Measurements from ENCODE around the gene GNPTG. TPM values are rescaled to one million over a fixed set of nuclear protein-coding genes. Genes with fewer than 3 reads are reported as not detected.

GNPTG gene
- total RNA-seq, 1 donor: 26.3 TPM

DNA sequence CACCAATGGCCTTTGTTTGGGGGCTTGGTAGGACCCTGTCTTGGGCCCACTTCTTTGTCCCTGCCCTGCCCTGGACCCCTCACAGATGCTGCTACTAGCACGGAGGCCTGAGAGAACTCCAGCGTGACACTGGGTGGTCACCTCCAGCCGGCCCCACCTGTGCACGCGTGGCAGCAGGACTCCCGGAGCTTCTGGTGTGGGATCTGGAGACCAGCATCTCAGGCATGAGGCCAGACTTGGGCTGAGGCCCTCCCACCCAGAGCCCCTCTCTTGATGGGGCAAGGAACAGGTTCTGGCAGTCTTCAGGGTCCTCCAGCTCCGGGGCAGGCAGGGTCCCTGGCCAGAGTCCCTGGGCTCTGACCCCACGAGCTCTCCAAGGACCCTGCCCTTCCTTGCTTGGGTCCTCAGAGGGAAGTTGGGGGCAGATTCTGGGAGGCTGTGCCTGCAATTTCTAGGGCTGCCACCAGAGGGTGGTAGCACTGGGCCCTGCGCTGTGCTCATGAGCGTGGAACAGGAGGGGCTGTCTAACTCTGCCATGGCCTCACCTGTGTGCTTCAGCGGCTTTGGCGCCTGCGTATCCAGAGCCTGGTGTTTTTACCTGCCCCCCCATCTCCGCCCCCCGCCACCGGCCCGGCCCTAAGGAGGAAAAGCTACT lies 21.3 kb upstream of the GNPTG start:
- TF ChIP-seq, protein P1, sequence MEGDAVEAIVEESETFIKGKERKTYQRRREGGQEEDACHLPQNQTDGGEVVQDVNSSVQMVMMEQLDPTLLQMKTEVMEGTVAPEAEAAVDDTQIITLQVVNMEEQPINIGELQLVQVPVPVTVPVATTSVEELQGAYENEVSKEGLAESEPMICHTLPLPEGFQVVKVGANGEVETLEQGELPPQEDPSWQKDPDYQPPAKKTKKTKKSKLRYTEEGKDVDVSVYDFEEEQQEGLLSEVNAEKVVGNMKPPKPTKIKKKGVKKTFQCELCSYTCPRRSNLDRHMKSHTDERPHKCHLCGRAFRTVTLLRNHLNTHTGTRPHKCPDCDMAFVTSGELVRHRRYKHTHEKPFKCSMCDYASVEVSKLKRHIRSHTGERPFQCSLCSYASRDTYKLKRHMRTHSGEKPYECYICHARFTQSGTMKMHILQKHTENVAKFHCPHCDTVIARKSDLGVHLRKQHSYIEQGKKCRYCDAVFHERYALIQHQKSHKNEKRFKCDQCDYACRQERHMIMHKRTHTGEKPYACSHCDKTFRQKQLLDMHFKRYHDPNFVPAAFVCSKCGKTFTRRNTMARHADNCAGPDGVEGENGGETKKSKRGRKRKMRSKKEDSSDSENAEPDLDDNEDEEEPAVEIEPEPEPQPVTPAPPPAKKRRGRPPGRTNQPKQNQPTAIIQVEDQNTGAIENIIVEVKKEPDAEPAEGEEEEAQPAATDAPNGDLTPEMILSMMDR (IDR thresholded peaks at IDR 0.05; ENCODE audit: insufficient read depth, low read depth, low read length): peak; percentile 32
- DNase-seq (ENCODE audit: low read depth): no peak
- H3K4me3 ChIP-seq (ENCODE audit: low read depth, low read length): no peak overlapping the region

DNA sequence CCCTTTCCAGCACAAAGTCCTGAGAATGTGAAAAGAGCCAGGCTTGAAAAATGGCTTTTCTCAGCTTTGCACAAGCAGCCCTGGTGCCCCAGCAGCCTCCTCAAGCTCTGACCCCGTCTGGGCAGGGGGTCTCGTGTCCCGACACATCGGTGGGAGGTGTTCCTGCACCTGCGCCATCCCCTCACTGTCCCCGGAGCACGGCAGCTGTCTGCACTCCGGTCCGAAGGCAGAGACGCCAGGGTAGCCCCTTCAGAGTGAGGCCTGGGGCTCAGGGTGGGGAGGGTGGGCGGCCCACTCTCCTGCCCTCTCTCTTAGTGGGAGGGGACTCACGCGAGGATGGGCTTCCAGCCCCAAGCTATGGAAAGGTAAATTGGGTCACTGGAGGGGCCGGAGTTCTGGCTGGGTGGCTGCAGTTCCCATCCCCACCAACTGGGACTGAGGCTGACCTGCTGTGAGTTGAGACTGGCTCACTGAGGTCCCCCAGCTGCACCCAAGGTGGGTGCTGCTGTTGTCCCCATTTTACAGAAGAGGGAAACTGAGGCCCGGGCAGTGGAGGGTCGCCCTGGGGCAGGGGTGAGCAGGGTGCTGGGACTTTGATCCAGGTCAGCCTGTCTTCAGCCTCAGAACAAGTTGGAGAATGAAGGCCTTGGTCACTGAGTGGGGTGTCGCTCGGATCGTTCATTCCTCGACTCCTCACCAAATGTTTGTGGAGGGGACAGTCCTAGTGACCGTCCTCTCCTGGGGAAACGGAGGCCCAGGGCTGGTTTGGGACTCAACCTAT lies 20.6 kb upstream of the GNPTG start:
- H3K4me3 ChIP-seq (ENCODE audit: low read depth, low read length): peak overlapping the region; percentile 23
- no peak for DNase-seq (ENCODE audit: low read depth)
- TF ChIP-seq, protein P1 (IDR thresholded peaks at IDR 0.05; ENCODE audit: insufficient read depth, low read depth, low read length): no peak

DNA sequence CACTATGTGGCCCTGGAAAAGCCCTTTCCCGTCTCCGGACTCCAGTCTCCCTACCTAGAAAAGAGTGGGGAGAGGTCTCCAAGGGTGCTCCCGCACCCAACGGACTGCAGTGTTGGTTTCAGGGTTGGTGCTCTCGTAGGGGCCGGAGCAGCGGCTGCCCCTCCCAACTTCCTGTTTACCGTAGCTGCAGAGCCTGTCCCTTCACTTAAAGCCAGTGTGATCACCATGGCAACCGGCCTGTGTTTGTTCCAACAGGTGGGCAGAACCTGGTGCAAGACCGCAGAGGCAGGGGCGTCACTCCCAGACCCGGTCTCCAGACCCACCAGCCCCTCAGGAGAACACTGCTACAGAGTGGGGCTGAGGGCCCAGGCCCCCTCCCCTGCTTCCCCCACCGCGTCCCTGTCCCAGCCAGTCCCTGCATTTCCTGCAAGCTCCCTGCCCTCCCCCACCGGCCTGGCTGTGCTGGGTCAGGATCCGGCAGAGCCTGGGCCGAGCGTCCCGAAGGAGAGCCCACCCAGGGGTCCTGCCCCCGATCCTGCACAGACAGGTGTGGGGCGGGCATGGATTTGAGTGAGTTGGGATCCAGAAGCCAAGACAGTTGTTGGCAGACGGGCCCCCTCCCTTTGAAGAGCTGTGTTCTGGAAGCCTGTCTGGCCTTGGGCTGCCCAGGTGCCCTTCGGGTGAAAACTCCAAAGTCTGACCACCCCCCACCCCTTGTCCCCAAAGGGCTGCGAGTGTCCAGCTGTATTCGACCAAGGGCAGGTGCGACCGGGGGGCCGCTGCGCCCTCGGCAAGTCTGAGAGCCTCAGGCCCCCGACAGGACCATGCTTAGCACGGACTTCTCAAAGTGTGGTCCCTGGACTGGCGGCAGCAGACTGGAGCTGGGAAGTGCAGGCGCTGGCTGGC lies 19.8 kb upstream of the GNPTG start:
- TF ChIP-seq, protein P1 (IDR thresholded peaks at IDR 0.05; ENCODE audit: insufficient read depth, low read depth, low read length): no peak
- peak; percentile 73 for DNase-seq (ENCODE audit: low read depth)
- H3K4me3 ChIP-seq (ENCODE audit: low read depth, low read length): peak overlapping the region; percentile 23

DNA sequence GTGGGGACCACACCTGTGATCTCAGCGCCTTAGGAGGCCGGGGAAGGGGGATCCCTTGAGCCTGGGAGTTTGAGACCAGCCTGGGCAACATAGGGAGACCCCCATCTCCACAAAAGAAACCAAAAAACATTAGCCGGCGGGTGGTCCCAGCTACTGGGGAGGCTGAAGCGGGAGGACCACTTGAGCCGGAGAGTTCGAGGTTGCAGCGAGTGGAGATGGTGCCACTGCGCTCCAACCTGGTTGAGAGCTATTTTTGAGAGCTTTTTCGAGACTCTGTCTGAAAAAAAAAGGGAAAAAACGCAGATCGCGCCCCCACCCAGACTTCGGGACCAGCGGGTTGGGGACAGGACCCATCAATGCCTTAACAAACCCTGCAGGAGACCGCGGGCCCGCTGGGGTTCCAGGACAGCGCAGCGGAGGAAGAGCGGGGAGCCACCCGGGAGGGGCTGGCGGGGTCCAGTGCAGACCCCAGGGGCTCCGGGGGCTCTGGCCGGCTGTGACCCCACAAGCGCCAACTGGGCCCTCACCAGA lies 19.0 kb upstream of the GNPTG start:
- DNase-seq (ENCODE audit: low read depth): no peak
- H3K4me3 ChIP-seq (ENCODE audit: low read depth, low read length): no peak overlapping the region
- TF ChIP-seq, protein P1 (IDR thresholded peaks at IDR 0.05; ENCODE audit: insufficient read depth, low read depth, low read length): no peak

- TF ChIP-seq, protein P1 (IDR thresholded peaks at IDR 0.05; ENCODE audit: insufficient read depth, low read depth, low read length): no peak
- H3K4me3 ChIP-seq (ENCODE audit: low read depth, low read length): peak within 1 kb of the TSS; percentile 48
- DNase-seq (ENCODE audit: low read depth): peak; percentile 22
These were observed 18.4 kb upstream of the GNPTG start, which contains the start of gene BAIAP3 for GRCh38 chr16:1333149-1333812. Gene BAIAP3 (plus strand): TSS chr16:1333645. CDS start chr16:1338550, 4,905 bp downstream.
